ENCODE results near the gene CSNK1A1.

- TF ChIP-seq CTCF (conservative IDR thresholded peaks at IDR 0.05; ENCODE audit: low read length) = no peak
- no peak for TF ChIP-seq EZH2phosphoT487 (IDR thresholded peaks at IDR 0.05; ENCODE audit: borderline replicate concordance)
Measured at GRCh38 chr5:149510136-149510535, 41.1 kb downstream of the CSNK1A1 start.

Measured in Loucy (cell line).